ENCODE data around the gene ABCD1. TPM values are rescaled to one million over a fixed set of nuclear protein-coding genes. Genes with fewer than 3 reads are reported as not detected.

ABCD1 gene
- total RNA-seq, 2 donors from 2014 or later = 12.7 to 16.8 TPM

- peaks cover 4% of the 10 kb centered on the region for H3K4me1 ChIP-seq
- H3K9ac ChIP-seq (ENCODE audit: low read depth in 2 of 2, low read length in 2 of 2) = no peak overlapping the region
- no peak for TF ChIP-seq CTCF (IDR thresholded peaks at IDR 0.05)
- no peaks in the 10 kb centered on the region for H3K9me3 ChIP-seq
- H3K27ac ChIP-seq = no peak overlapping the region
- DNase-seq = no peak
- no peak overlapping the region for H3K4me3 ChIP-seq
- intact Hi-C loops (cut with DNase I) = no loop called here
- H3K36me3 ChIP-seq = no peaks in the 10 kb centered on the region
- H3K27me3 ChIP-seq = no peaks in the 10 kb centered on the region
Observed at GRCh38 chrX:153719238-153719637, 5.4 kb upstream of the ABCD1 start.

DNA sequence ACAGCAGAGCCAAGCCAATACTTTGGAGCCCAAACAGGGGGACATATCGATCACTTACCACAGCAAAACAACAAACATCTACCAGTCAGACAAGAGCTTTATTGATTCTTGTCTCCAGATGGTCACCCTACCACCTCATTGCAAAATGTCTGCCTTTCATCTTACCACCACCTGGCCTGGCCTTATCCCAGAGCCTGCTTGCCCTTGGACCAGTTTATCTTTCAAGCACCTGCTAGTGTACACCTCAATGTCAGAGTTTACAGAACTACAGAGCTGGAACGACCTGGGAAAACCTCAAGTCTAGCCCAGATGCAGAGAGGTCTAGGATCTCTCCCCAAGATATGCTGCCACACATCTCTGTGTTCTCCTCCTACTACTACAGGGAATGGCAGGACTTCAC, 5.0 kb upstream of the ABCD1 start:
- Histone ChIP-seq H3K4me3 (no peak overlapping the region), H3K9me3 (no peaks in the 10 kb centered on the region), H3K27me3 (no peaks in the 10 kb centered on the region), H3K4me1 (peaks cover 4% of the 10 kb centered on the region), H3K36me3 (no peaks in the 10 kb centered on the region), H3K27ac (no peak overlapping the region), H3K9ac (ENCODE audit: low read depth in 2 of 2, low read length in 2 of 2) (no peak overlapping the region)
- intact Hi-C loops (cut with DNase I) = no loop called here
- no peak for TF ChIP-seq CTCF (IDR thresholded peaks at IDR 0.05)
- DNase-seq = no peak

DNA sequence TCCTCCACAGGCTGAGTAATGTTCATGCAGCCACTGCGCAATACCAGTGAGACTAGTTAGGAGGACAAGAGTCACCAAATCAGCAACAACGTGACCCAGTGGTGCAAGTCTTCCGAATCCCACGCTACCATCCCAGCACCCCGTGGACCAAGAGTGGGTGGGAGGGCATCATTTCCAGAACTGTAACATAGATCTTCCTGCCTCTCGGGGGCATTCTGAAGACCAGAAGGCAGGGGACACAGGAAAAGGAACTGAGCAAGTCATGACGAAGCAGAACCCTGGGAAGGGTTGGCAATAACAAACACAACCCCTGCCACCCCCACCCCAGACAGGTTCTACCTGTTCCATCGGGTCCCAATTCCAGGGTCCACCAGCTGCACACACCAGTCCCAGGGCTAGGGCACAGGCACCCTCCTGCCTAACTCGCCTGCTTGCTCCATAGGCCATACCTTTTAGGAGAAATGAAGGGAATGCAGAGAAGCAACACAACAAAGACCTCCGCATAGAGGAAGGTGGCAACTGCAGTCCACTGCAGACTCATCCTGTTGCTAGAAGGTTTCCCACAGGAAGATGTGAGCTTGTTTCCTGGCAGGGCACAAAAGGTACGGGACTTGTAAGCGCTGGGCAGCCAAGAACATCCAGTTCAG, 1.8 kb upstream of the ABCD1 start:
- Histone ChIP-seq H3K9ac (ENCODE audit: low read depth in 2 of 2, low read length in 2 of 2) (peak overlapping the region; percentile 70 to 72), H3K27ac (peak overlapping the region; percentile 90), H3K4me3 (peak overlapping the region; percentile 51), H3K9me3 (no peaks in the 10 kb centered on the region), H3K36me3 (no peaks in the 10 kb centered on the region), H3K27me3 (no peaks in the 10 kb centered on the region), H3K4me1 (peaks cover 22% of the 10 kb centered on the region)
- DNase-seq = no peak
- intact Hi-C loops (cut with DNase I) = no loop called here
- TF ChIP-seq CTCF (IDR thresholded peaks at IDR 0.05) = no peak

GRCh38 chrX:153723351-153724251, 1.1 kb upstream of the ABCD1 start:
- peak; percentile 53 for DNase-seq
- Histone ChIP-seq H3K4me3 (peak overlapping the region; percentile 51), H3K9ac (ENCODE audit: low read depth in 2 of 2, low read length in 2 of 2) (peak overlapping the region; percentile 70 to 72), H3K4me1 (peaks cover 22% of the 10 kb centered on the region), H3K27me3 (no peaks in the 10 kb centered on the region), H3K9me3 (no peaks in the 10 kb centered on the region), H3K27ac (peak overlapping the region; percentile 90), H3K36me3 (no peaks in the 10 kb centered on the region)
- TF ChIP-seq CTCF (IDR thresholded peaks at IDR 0.05) = no peak
- intact Hi-C loops (cut with DNase I) = no loop called here

DNA sequence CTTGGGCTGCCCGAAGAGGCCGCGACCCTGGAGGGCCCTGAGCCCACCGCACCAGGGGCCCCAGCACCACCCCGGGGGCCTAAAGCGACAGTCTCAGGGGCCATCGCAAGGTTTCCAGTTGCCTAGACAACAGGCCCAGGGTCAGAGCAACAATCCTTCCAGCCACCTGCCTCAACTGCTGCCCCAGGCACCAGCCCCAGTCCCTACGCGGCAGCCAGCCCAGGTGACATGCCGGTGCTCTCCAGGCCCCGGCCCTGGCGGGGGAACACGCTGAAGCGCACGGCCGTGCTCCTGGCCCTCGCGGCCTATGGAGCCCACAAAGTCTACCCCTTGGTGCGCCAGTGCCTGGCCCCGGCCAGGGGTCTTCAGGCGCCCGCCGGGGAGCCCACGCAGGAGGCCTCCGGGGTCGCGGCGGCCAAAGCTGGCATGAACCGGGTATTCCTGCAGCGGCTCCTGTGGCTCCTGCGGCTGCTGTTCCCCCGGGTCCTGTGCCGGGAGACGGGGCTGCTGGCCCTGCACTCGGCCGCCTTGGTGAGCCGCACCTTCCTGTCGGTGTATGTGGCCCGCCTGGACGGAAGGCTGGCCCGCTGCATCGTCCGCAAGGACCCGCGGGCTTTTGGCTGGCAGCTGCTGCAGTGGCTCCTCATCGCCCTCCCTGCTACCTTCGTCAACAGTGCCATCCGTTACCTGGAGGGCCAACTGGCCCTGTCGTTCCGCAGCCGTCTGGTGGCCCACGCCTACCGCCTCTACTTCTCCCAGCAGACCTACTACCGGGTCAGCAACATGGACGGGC, 579 bp downstream of the ABCD1 start:
- no peak for DNase-seq
- peak overlapping the region; percentile 17 to 78 for H3K9ac ChIP-seq (ENCODE audit: low read depth in 2 of 2, low read length in 2 of 2)

More for the DNA sequence above, 579 bp downstream of the ABCD1 start:
- Histone ChIP-seq H3K27me3 (no peaks in the 10 kb centered on the region), H3K4me1 (peaks cover 22% of the 10 kb centered on the region), H3K27ac (peak overlapping the region; percentile 90), H3K9me3 (no peaks in the 10 kb centered on the region), H3K4me3 (peak overlapping the region; percentile 51), H3K36me3 (no peaks in the 10 kb centered on the region)
- intact Hi-C loops (cut with DNase I) = no loop called here
- no peak for TF ChIP-seq CTCF (IDR thresholded peaks at IDR 0.05)
